MCF 10A (cell line): ENCODE results near the gene PPM1L. TPM values are rescaled to one million over a fixed set of nuclear protein-coding genes. Genes with fewer than 3 reads are reported as not detected.
A peak's percentile ranks its signal among the peaks of the same experiment; 100 is the strongest.

ENCODE experiments used
- BruUV-seq: library from RNA; stranded (reverse); fragments of 400-500 nt; replicated peaks from 2 replicates; lab custom pipeline; 2021; lab: Mats Ljungman, UMichigan
- CTCF ChIA-PET: fragments of 300-600 bp; sonication (Branson Sonifier 250); formaldehyde crosslinking; extraction: SDS; loops from one replicate; lab custom pipeline; 2021; ENCODE audit warnings: antibody characterized with exemption, inconsistent platforms; lab: Yijun Ruan, JAX
- POLR2A ChIA-PET: fragments of 300-600, 350-650 bp; sonication (Branson Sonifier 250); formaldehyde crosslinking; extraction: SDS; loops from one replicate; lab custom pipeline; 2020; ENCODE audit warnings: antibody characterized with exemption, inconsistent platforms; lab: Yijun Ruan, JAX
- DNase-seq: peaks from one replicate; pipeline ENCODE4 v3.0.0-alpha.2; 2018; ENCODE audit not compliant: unreplicated experiment
- H3K27ac Mint-ChIP-seq: one replicate; pipeline ENCODE4 v1.8.0; 2022; ENCODE audit warnings: mild to moderate bottlenecking, low read depth, mixed read lengths; ENCODE audit not compliant: unreplicated experiment
- H3K27me3 Mint-ChIP-seq: one replicate; pipeline ENCODE4 v1.8.0; 2022; ENCODE audit warnings: mixed read lengths; ENCODE audit not compliant: insufficient read depth, unreplicated experiment
- H3K36me3 Mint-ChIP-seq: one replicate; pipeline ENCODE4 v1.8.0; 2022; ENCODE audit warnings: mild to moderate bottlenecking, moderate library complexity, mixed read lengths; ENCODE audit not compliant: insufficient read depth, unreplicated experiment
- H3K4me1 Mint-ChIP-seq: one replicate; pipeline ENCODE4 v1.8.0; 2022; ENCODE audit warnings: mixed read lengths; ENCODE audit not compliant: insufficient read depth, unreplicated experiment
- H3K4me3 Mint-ChIP-seq: one replicate; pipeline ENCODE4 v1.8.0; 2022; ENCODE audit warnings: mild to moderate bottlenecking, moderate library complexity, mixed read lengths; ENCODE audit not compliant: unreplicated experiment
- H3K9me3 Mint-ChIP-seq: one replicate; pipeline ENCODE4 v1.8.0; 2022; ENCODE audit warnings: mixed read lengths; ENCODE audit not compliant: unreplicated experiment
- intact Hi-C: fragments of 100-400 bp; cut with micrococcal nuclease; formaldehyde crosslinking; loops from 2 replicates; pipeline ENCODE4 v1.14.1; 2022
- total RNA-seq: library from RNA; stranded (reverse); gene quantifications from 2 replicates; pipeline ENCODE4 v1.2.3, GENCODE V29; 2022
- TF ChIP-seq, protein P1 (sequence below): fragments of 200-600 bp; IDR thresholded peaks from one replicate; pipeline ENCODE4 v1.8.0; 2022; ENCODE audit warnings: antibody characterized with exemption, mild to moderate bottlenecking; ENCODE audit not compliant: unreplicated experiment

PPM1L gene
- total RNA-seq, 1 experiment from 2014 or later, result 2.1 TPM

DNA sequence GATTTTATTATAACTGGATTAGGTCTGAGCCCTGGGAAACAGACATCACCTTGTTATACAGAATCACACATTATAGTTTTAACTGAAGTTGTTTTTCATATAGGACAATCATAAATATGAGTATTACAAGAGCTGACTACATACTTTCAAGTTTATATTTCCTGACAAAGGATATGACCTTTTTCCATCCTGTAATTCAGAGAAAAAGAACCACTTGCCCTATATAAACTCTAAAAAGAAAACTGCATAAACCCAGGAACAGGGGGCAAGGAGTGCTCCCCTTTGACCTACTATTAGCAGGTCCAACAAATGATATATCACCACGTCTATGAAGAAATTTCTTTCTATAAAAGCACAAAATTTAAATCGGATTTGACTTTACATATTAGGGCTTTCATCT is 328.2 kb downstream of the PPM1L start:
- H3K27ac Mint-ChIP-seq, result no peak overlapping the region
- POLR2A ChIA-PET, result no interaction called here
- H3K27me3 Mint-ChIP-seq, result no peaks in the 10 kb centered on the region
- no peak for DNase-seq
- no peak overlapping the region for H3K4me3 Mint-ChIP-seq
- H3K36me3 Mint-ChIP-seq, result no peaks in the 10 kb centered on the region
- CTCF ChIA-PET, result no interaction called here
- H3K9me3 Mint-ChIP-seq, result no peaks in the 10 kb centered on the region
- TF ChIP-seq, protein P1, sequence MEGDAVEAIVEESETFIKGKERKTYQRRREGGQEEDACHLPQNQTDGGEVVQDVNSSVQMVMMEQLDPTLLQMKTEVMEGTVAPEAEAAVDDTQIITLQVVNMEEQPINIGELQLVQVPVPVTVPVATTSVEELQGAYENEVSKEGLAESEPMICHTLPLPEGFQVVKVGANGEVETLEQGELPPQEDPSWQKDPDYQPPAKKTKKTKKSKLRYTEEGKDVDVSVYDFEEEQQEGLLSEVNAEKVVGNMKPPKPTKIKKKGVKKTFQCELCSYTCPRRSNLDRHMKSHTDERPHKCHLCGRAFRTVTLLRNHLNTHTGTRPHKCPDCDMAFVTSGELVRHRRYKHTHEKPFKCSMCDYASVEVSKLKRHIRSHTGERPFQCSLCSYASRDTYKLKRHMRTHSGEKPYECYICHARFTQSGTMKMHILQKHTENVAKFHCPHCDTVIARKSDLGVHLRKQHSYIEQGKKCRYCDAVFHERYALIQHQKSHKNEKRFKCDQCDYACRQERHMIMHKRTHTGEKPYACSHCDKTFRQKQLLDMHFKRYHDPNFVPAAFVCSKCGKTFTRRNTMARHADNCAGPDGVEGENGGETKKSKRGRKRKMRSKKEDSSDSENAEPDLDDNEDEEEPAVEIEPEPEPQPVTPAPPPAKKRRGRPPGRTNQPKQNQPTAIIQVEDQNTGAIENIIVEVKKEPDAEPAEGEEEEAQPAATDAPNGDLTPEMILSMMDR, result no peak
- intact Hi-C loops, result no loop called here
- H3K4me1 Mint-ChIP-seq, result no peaks in the 10 kb centered on the region
- BruUV-seq, result no TSS peak

DNA sequence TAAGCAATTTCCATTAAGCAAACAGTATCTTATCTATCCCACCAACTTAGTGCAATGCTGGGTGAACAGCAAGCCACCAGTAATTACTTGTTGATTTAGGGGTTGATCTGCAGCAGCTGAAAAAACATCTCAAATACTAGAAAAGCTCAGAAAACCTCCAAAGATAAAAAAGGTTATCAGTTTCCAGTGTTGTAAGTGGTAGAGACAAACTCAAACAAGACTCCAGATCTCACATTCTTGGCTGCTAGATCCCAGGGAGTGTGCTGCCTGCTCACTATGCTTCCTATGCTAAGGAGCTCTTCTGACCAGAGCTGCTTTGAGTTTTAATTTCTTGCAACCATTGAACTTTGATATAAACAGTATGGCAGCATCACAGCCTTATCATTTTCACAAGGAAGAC is 337.9 kb downstream of the PPM1L start:
- TF ChIP-seq, protein P1, result no peak
- POLR2A ChIA-PET, result interaction anchor here (0.6 kb wide), 1 partner anchor 91 kb away, joined by 4 read pairs; no protein-coding TSS in a partner anchor

DNA sequence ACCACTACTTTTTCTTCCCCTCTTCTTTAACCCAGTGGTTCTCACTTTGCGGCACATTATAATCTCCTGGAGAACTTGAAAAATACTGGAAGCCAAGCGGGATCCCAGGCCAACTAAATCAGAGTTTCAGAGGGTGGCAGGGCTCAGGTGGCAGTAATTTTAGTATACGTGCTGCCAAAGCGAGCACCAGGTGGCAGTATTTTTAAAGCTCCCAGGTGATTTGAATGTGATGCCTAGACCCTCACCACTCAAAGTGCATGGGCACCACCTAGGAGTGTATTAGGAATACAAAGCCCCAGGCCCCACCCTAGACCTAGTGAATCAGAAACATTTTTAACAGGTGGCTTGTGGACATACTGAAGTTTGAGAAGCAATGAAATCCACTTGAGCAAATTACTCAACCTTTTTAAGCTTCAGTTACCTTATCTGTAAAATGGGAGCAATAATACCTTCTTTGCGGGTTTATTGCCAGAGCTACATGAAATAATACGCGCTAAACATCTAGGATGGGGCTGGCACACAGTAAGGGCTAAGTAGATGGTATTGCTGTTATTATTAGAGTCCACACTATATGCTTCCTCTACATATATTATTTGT is 340.8 kb downstream of the PPM1L start:
- H3K27me3 Mint-ChIP-seq, result no peaks in the 10 kb centered on the region
- no TSS peak for BruUV-seq
- no peak overlapping the region for H3K4me3 Mint-ChIP-seq
- DNase-seq, result peak; percentile 42
- H3K36me3 Mint-ChIP-seq, result peaks cover 6% of the 10 kb centered on the region
- H3K4me1 Mint-ChIP-seq, result no peaks in the 10 kb centered on the region
- no peaks in the 10 kb centered on the region for H3K9me3 Mint-ChIP-seq
- ChIA-PET CTCF (interaction anchor here (0.6 to 1.7 kb wide), 12 partner anchors 10 to 410 kb away, joined by 3 to 6 read pairs (median 4); no protein-coding TSS in a partner anchor), POLR2A (interaction anchor here (0.9 kb wide), 1 partner anchor 27 kb away, joined by 3 read pairs; no protein-coding TSS in a partner anchor)
- H3K27ac Mint-ChIP-seq, result no peak overlapping the region
- intact Hi-C loops, result loop anchor here (1.0 to 5.0 kb wide), 4 partner anchors 105 to 328 kb away; partner anchors contain the start of gene NMD3
- TF ChIP-seq, protein P1, result peak; percentile 41

More for the DNA sequence above, 337.9 kb downstream of the PPM1L start:
- intact Hi-C loops, result no loop called here
- Mint-ChIP-seq H3K27ac (no peak overlapping the region), H3K4me3 (no peak overlapping the region), H3K4me1 (no peaks in the 10 kb centered on the region), H3K36me3 (peaks cover 6% of the 10 kb centered on the region), H3K9me3 (no peaks in the 10 kb centered on the region), H3K27me3 (no peaks in the 10 kb centered on the region)
- no peak for DNase-seq
- CTCF ChIA-PET, result interaction anchor here (0.8 kb wide), 1 partner anchor 401 kb away, joined by 3 read pairs; no protein-coding TSS in a partner anchor
- BruUV-seq, result no TSS peak

DNA sequence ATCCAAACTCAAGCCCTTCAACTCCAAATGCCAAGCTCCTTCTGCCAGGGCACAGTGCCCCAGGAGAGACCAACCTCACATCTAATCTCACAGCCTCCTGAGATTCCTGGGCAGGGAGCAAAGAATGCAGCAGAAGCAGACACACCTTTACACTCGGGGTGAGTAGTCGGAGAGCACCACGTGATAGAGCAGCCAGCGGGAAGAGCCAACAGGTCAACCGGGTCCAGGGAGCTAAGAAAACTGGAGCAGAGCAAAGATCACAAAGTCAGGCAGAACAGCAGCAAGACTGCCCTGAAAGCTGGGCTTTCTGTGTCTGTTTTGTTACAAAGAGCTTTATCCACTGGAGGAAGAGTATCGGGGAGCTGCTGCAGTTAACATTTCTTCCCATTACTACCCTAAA is 345.0 kb downstream of the PPM1L start:
- TF ChIP-seq, protein P1, result no peak
- no peak for DNase-seq
- ChIA-PET CTCF (interaction anchor here (0.6 to 1.1 kb wide), 3 partner anchors 12 to 1068 kb away, joined by 3 read pairs; no protein-coding TSS in a partner anchor), POLR2A (interaction anchor here (0.9 to 1.1 kb wide), 2 partner anchors 12 to 121 kb away, joined by 3 to 5 read pairs; partner anchors contain the start of gene NMD3)
- BruUV-seq, result no TSS peak
- Mint-ChIP-seq H3K36me3 (peaks cover 6% of the 10 kb centered on the region), H3K9me3 (no peaks in the 10 kb centered on the region), H3K27ac (no peak overlapping the region), H3K4me3 (no peak overlapping the region), H3K4me1 (no peaks in the 10 kb centered on the region), H3K27me3 (no peaks in the 10 kb centered on the region)
- intact Hi-C loops, result no loop called here
